ENCODE data around the gene PRPF19.

Gene PRPF19

GRCh38 chr11:60872124-60872960 lies 34.0 kb downstream of the PRPF19 start:
- DNase-seq: no peak

GRCh38 chr11:60871378-60872061 lies 34.9 kb downstream of the PRPF19 start:
- no peak for DNase-seq

GRCh38 chr11:60870733-60871377 lies 35.5 kb downstream of the PRPF19 start:
- DNase-seq: no peak

- DNase-seq: no peak
Measured at GRCh38 chr11:60870276-60870675, 36.1 kb downstream of the PRPF19 start.

GRCh38 chr11:60869451-60869825 lies 36.9 kb downstream of the PRPF19 start:
- DNase-seq: no peak

GRCh38 chr11:60868682-60869450 lies 37.5 kb downstream of the PRPF19 start:
- DNase-seq: no peak

GRCh38 chr11:60867871-60868681 lies 38.3 kb downstream of the PRPF19 start:
- no peak for DNase-seq

GRCh38 chr11:60866911-60867870 lies 39.2 kb downstream of the PRPF19 start, which contains the start of gene ZP1:
Gene ZP1, plus strand, starts transcription at chr11:60867542. Its CDS starts 20 bp downstream, at chr11:60867562.
- DNase-seq: no peak

- DNase-seq: no peak
Measured at GRCh38 chr11:60864856-60865513, 41.4 kb downstream of the PRPF19 start.

GRCh38 chr11:60863550-60864521 lies 42.5 kb downstream of the PRPF19 start:
- no peak for DNase-seq

GRCh38 chr11:60862171-60862570 lies 44.2 kb downstream of the PRPF19 start:
- no peak for DNase-seq

- no peak for DNase-seq
Measured at GRCh38 chr11:60860943-60861342, 45.4 kb downstream of the PRPF19 start.

GRCh38 chr11:60859616-60860250 lies 46.7 kb downstream of the PRPF19 start:
- DNase-seq: no peak

GRCh38 chr11:60858731-60859464 lies 47.5 kb downstream of the PRPF19 start:
- DNase-seq: no peak

- no peak for DNase-seq
Measured at GRCh38 chr11:60858236-60858635, 48.1 kb downstream of the PRPF19 start.

GRCh38 chr11:60857378-60858232 lies 48.8 kb downstream of the PRPF19 start:
- no peak for DNase-seq

All from stimulated activated naive CD4-positive, alpha-beta T cell treated with Interleukin-2 at 50 U/mL for 16 hours (primary cell).